ENCODE results near the gene CBX3. TPM values are rescaled to one million over a fixed set of nuclear protein-coding genes. Genes with fewer than 3 reads are reported as not detected.

The CBX3 gene
- total RNA-seq, 1 donor from 2014 or later, result 148 TPM

GRCh38 chr7:26186364-26187311, 14.9 kb upstream of the CBX3 start:
- Mint-ChIP-seq H3K4me3 (ENCODE audit: unreplicated experiment) (no peak overlapping the region), H3K27me3 (ENCODE audit: low read depth, unreplicated experiment) (no peaks in the 10 kb centered on the region), H3K27ac (ENCODE audit: unreplicated experiment) (peak overlapping the region; percentile 77), H3K36me3 (ENCODE audit: low read depth, unreplicated experiment) (peaks cover 15% of the 10 kb centered on the region), H3K4me1 (ENCODE audit: low read depth, unreplicated experiment) (peaks cover 36% of the 10 kb centered on the region), H3K9me3 (ENCODE audit: unreplicated experiment) (no peaks in the 10 kb centered on the region)
- Histone ChIP-seq H3K9ac (ENCODE audit: low read length) (no peak overlapping the region), H3K4me2 (ENCODE audit: low read length) (no peak overlapping the region), H3K36me3 (ENCODE audit: insufficient read depth, low read length) (peaks cover 46% of the 10 kb centered on the region), H3K79me2 (ENCODE audit: insufficient read depth, low read length) (peaks cover 17% of the 10 kb centered on the region), H4K20me1 (ENCODE audit: insufficient read depth, low read length) (peaks cover 82% of the 10 kb centered on the region), H3K27ac (ENCODE audit: low read depth, low read length) (no peak overlapping the region), H3K4me3 (ENCODE audit: insufficient read depth, low read depth, low read length) (no peak overlapping the region), H3K9me3 (ENCODE audit: insufficient read depth, low read depth, low read length) (no peaks in the 10 kb centered on the region), H3K4me1 (ENCODE audit: insufficient read depth, low read length) (no peaks in the 10 kb centered on the region), H2AFZ (ENCODE audit: low read depth, low read length) (no peak overlapping the region), H3K27me3 (ENCODE audit: insufficient read depth, low read length) (no peaks in the 10 kb centered on the region)
- FAIRE-seq (no peak), DNase-seq (ENCODE audit: low read depth) (no peak)
- TF ChIP-seq EZH2 (IDR thresholded peaks at IDR 0.05; ENCODE audit: insufficient read depth, low read length), result no peak
- TF ChIP-seq CTCF (IDR thresholded peaks at IDR 0.05; ENCODE audit: insufficient read depth, low read depth, low read length), result no peak

GRCh38 chr7:26187380-26188205, 14.0 kb upstream of the CBX3 start:
- H2AFZ ChIP-seq (ENCODE audit: low read depth, low read length), result no peak overlapping the region
- Mint-ChIP-seq H3K4me3 (ENCODE audit: unreplicated experiment) (no peak overlapping the region), H3K4me1 (ENCODE audit: low read depth, unreplicated experiment) (peaks cover 43% of the 10 kb centered on the region), H3K27me3 (ENCODE audit: low read depth, unreplicated experiment) (no peaks in the 10 kb centered on the region), H3K9me3 (ENCODE audit: unreplicated experiment) (no peaks in the 10 kb centered on the region), H3K36me3 (ENCODE audit: low read depth, unreplicated experiment) (peaks cover 21% of the 10 kb centered on the region), H3K27ac (ENCODE audit: unreplicated experiment) (peak overlapping the region; percentile 77)
- H3K9me3 ChIP-seq (ENCODE audit: insufficient read depth, low read depth, low read length), result no peaks in the 10 kb centered on the region
- no peaks in the 10 kb centered on the region for H3K4me1 ChIP-seq (ENCODE audit: insufficient read depth, low read length)
- no peak overlapping the region for H3K27ac ChIP-seq (ENCODE audit: low read depth, low read length)
- H3K36me3 ChIP-seq (ENCODE audit: insufficient read depth, low read length), result peaks cover 54% of the 10 kb centered on the region
- no peak for TF ChIP-seq CTCF (IDR thresholded peaks at IDR 0.05; ENCODE audit: insufficient read depth, low read depth, low read length)
- FAIRE-seq, result no peak
- H3K4me2 ChIP-seq (ENCODE audit: low read length), result no peak overlapping the region
- peaks cover 85% of the 10 kb centered on the region for H4K20me1 ChIP-seq (ENCODE audit: insufficient read depth, low read length)
- H3K4me3 ChIP-seq (ENCODE audit: insufficient read depth, low read depth, low read length), result no peak overlapping the region
- no peak for DNase-seq (ENCODE audit: low read depth)
- peaks cover 27% of the 10 kb centered on the region for H3K79me2 ChIP-seq (ENCODE audit: insufficient read depth, low read length)
- H3K27me3 ChIP-seq (ENCODE audit: insufficient read depth, low read length), result no peaks in the 10 kb centered on the region
- no peak overlapping the region for H3K9ac ChIP-seq (ENCODE audit: low read length)
